Panc1 (cell line): ENCODE results near the gene FKBP14. TPM values are rescaled to one million over a fixed set of nuclear protein-coding genes. Genes with fewer than 3 reads are reported as not detected.

ENCODE experiments used
- ATAC-seq: fragments of 200-7000 bp; cut with Tn5 transposase; 2 replicates; pipeline ENCODE4 v1.9.1; 2020; ENCODE audit warnings: mild to moderate bottlenecking, moderate library complexity
- BruUV-seq: library from RNA; stranded (reverse); fragments of 400-500 nt; replicated peaks from 2 replicates; lab custom pipeline; 2021; lab: Mats Ljungman, UMichigan
- CTCF ChIA-PET: fragments of 300-600 bp; sonication (Branson Sonifier 250); formaldehyde crosslinking; loops from one replicate; lab custom pipeline; 2022; ENCODE audit warnings: antibody characterized with exemption; lab: Charles Lee
- POLR2A ChIA-PET: fragments of 300-600 bp; sonication (Branson Sonifier 250); formaldehyde crosslinking; loops from one replicate; lab custom pipeline; 2022; ENCODE audit warnings: antibody characterized with exemption; lab: Charles Lee
- DNase-seq: peaks from one replicate; pipeline ENCODE4 v3.0.0-alpha.2; 2010; ENCODE audit warnings: low read depth, low spot score
- H3K27ac ChIP-seq: 2 replicates; pipeline ENCODE4 v1.5.1; 2011; ENCODE audit warnings: mild to moderate bottlenecking, low read length, inconsistent platforms
- H3K27me3 ChIP-seq: fragments of 200-500 bp; sonication (Bioruptor generic); 2 replicates; pipeline ENCODE4 v1.6.0; 2014; ENCODE audit warnings: low read length, inconsistent platforms; ENCODE audit not compliant: control insufficient read depth, insufficient read depth
- H3K36me3 ChIP-seq: fragments of 200-500 bp; sonication (Bioruptor generic); 2 replicates; pipeline ENCODE4 v1.5.1; 2014; ENCODE audit warnings: inconsistent platforms, mild to moderate bottlenecking, low read length, moderate library complexity; ENCODE audit not compliant: control insufficient read depth, insufficient read depth
- H3K4me1 ChIP-seq: 2 replicates; pipeline ENCODE4 v1.5.1; 2011; ENCODE audit warnings: inconsistent platforms, mild to moderate bottlenecking, low read length, moderate library complexity; ENCODE audit not compliant: control insufficient read depth, insufficient read depth
- H3K4me3 ChIP-seq, 2 experiments: 2 replicates each; pipeline ENCODE4 v1.5.1; 2011 to 2012; ENCODE audit warnings: low read depth in 2 of 2, low read length in 2 of 2, mild to moderate bottlenecking in 2 of 2, inconsistent platforms in 1 of 2, moderate library complexity in 1 of 2
- H3K9me3 ChIP-seq: fragments of 200-500 bp; sonication (Bioruptor generic); 2 replicates; pipeline ENCODE4 v1.5.1; 2014; ENCODE audit warnings: low read depth, mild to moderate bottlenecking, inconsistent platforms, low read length, moderate library complexity; ENCODE audit not compliant: control insufficient read depth, insufficient read depth
- POLR2AphosphoS5 ChIP-seq: IDR thresholded peaks from 2 replicates; pipeline ENCODE4 v1.6.1; 2012; ENCODE audit warnings: mild to moderate bottlenecking, low read depth, low read length, moderate library complexity
- REST ChIP-seq, 2 experiments: IDR thresholded peaks; 2 replicates each; pipeline ENCODE4 v1.6.1; 2011 to 2012; ENCODE audit warnings: low read depth in 2 of 2, control low read depth in 1 of 2, low read length in 1 of 2, mild to moderate bottlenecking in 1 of 2, moderate library complexity in 1 of 2; ENCODE audit not compliant: insufficient read depth in 1 of 2
- SIN3A ChIP-seq: IDR thresholded peaks from 2 replicates; pipeline ENCODE4 v1.6.1; 2012; ENCODE audit warnings: low read depth, mild to moderate bottlenecking, low read length, moderate library complexity, borderline replicate concordance; ENCODE audit not compliant: insufficient read depth
- TCF7L2 ChIP-seq: IDR thresholded peaks from 2 replicates; pipeline ENCODE4 v1.6.1; 2011; ENCODE audit warnings: mild to moderate bottlenecking, low read depth, low read length, inconsistent platforms
- in situ Hi-C: cut with HindIII; loops from 2 replicates; pipeline ENCODE4 v1.10.0; 2016; ENCODE audit warnings: low sequenced_read_pairs, low pct_unique_long_range_greater_than_20kb
- intact Hi-C: fragments of 100-400 bp; cut with micrococcal nuclease; formaldehyde crosslinking; loops from one replicate; pipeline ENCODE4 v1.10.0; 2022; ENCODE audit not compliant: unreplicated experiment
- total RNA-seq: library from RNA; stranded (reverse); gene quantifications from one replicate; pipeline ENCODE4 v1.2.1, GENCODE V29; 2021; ENCODE audit not compliant: unreplicated experiment
- TF ChIP-seq, protein P1 (sequence below): fragments of 450-650 bp; IDR thresholded peaks from 2 replicates; pipeline ENCODE4 v1.5.1; 2017; ENCODE audit warnings: mild to moderate bottlenecking

Gene FKBP14
- total RNA-seq, 1 experiment from 2014 or later: 36.0 TPM

DNA sequence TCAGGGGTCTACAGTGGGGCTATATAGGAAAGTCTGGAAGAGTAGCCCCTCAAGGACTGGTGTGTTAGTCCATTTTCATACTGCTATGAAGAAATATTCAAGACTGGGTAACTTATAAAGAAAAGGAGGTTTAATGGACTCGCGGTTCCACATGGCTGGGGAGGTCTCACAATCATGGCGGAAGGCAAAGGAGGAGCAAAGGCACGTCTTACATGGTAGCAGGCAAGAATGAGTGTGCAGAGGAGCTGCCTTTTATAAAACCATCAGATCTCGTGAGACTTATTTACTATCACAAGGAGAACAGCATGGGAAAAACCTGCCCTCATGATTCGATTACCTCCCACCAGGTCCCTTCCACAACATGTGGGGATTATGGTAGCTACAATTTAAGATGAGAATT lies 3.0 kb downstream of the FKBP14 start:
- intact Hi-C loops: no loop called here
- H3K9me3 ChIP-seq: no peaks in the 10 kb centered on the region
- no TSS peak for BruUV-seq
- ChIA-PET POLR2A (no interaction called here), CTCF (no interaction called here)
- no peaks in the 10 kb centered on the region for H3K36me3 ChIP-seq
- H3K27me3 ChIP-seq: no peaks in the 10 kb centered on the region
- no peak overlapping the region for H3K4me3 ChIP-seq
- DNase-seq (no peak), ATAC-seq (no peak)
- in situ Hi-C loops: no loop called here
- no peak for TF ChIP-seq POLR2AphosphoS5
- TF ChIP-seq, protein P1, sequence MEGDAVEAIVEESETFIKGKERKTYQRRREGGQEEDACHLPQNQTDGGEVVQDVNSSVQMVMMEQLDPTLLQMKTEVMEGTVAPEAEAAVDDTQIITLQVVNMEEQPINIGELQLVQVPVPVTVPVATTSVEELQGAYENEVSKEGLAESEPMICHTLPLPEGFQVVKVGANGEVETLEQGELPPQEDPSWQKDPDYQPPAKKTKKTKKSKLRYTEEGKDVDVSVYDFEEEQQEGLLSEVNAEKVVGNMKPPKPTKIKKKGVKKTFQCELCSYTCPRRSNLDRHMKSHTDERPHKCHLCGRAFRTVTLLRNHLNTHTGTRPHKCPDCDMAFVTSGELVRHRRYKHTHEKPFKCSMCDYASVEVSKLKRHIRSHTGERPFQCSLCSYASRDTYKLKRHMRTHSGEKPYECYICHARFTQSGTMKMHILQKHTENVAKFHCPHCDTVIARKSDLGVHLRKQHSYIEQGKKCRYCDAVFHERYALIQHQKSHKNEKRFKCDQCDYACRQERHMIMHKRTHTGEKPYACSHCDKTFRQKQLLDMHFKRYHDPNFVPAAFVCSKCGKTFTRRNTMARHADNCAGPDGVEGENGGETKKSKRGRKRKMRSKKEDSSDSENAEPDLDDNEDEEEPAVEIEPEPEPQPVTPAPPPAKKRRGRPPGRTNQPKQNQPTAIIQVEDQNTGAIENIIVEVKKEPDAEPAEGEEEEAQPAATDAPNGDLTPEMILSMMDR: no peak
- TF ChIP-seq TCF7L2: no peak
- no peak for TF ChIP-seq REST (IDR thresholded peaks at IDR 0.05; ENCODE audit: insufficient read depth in 1 of 2, low read depth in 2 of 2, low read length in 1 of 2)
- TF ChIP-seq SIN3A: no peak
- peaks cover 14% of the 10 kb centered on the region for H3K4me1 ChIP-seq
- H3K27ac ChIP-seq: no peak overlapping the region

GRCh38 chr7:30022991-30023390 lies 3.5 kb downstream of the FKBP14 start:
- ATAC-seq (no peak), DNase-seq (no peak)
- POLR2A ChIA-PET: no interaction called here
- intact Hi-C loops (no loop called here), in situ Hi-C loops (no loop called here)
- no peak overlapping the region for H3K4me3 ChIP-seq
- CTCF ChIA-PET: no interaction called here
- H3K4me1 ChIP-seq: peaks cover 14% of the 10 kb centered on the region
- no peaks in the 10 kb centered on the region for H3K27me3 ChIP-seq
- TF ChIP-seq POLR2AphosphoS5 (no peak), REST (IDR thresholded peaks at IDR 0.05; ENCODE audit: insufficient read depth in 1 of 2, low read depth in 2 of 2, low read length in 1 of 2) (no peak), SIN3A (no peak), TCF7L2 (no peak)
- TF ChIP-seq, protein P1: no peak
- no peaks in the 10 kb centered on the region for H3K36me3 ChIP-seq
- no TSS peak for BruUV-seq
- H3K27ac ChIP-seq: no peak overlapping the region
- no peaks in the 10 kb centered on the region for H3K9me3 ChIP-seq
